Suppressor macrophage treated with lipopolysaccharide for 1 hour (primary cell): ENCODE results near the gene C6orf62.
"Not testable (repeated sequence)": the region's sequence is repeated elsewhere in the genome, so short reads cannot be mapped to it uniquely, and the experiment has no call there.

Experiments
- DNase-seq, 3 donors: peaks; one replicate each; pipeline ENCODE4 v3.0.0-alpha.2; 2020 to 2022

Gene C6orf62

DNA sequence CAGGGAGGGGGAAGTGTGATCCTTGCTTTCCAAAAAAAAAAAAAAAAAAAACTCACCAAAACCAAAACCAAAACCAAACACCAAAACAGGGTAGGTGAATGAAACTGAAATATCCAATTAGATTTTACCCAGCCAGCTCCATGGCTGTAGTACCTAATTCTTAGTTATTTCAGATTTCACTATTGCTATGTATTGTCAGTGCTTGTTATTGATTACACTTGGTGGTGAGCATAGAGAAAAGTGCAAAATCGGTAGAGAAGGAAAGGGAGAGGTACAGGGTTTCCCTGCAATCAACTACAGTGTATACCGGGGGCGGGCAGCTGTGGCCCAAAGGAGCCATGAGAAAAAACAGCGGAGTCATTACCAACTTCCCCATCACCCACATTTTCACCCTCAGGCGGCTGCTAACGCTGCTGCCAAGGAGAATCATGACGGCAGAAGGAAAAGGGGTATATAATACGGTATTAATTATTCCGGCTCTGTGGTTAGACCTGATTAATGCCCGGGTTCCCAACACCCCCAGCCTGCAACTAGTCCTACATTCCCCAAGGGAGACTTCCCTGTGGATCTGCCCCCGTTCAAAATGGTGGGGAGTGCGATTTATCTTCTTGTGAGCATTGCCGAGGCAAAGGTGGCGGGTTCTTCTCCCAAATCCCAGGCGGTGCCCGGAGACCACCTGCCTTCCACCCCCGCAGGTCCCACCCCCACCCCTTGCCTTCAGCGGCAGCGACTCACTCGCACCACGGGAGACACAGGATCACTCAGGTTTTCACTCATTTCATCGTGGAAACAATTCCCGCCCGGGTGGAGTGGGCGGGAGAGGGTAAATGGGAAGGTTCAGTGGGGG lies at the start of gene C6orf62:
Gene C6orf62, minus strand, starts transcription at position 30 of the 847 bp plus-strand sequence. CDS start 486 bp downstream, outside the sequence.
- peak; percentile 85 to 88 (median 87) for DNase-seq

DNA sequence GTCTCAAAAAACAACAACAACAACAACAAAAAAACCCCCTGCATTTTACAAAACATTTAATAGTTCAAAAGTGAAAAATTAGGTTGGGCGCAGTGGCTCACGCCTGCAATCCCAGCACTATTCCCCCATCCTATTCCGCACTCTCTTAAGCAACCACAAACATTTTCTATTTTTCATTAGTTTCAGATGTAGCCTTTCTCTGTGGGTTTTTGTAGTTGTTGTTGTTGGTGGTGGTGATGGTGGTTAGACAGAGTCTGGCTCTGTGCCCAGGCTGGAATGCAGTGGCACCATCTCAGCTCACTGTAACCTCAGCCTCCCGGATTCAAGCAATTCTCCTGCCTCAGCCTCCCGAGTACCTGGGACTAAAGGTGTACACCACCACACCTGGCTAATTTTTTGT lies 49.4 kb upstream of the C6orf62 start:
- no peak for DNase-seq

DNA sequence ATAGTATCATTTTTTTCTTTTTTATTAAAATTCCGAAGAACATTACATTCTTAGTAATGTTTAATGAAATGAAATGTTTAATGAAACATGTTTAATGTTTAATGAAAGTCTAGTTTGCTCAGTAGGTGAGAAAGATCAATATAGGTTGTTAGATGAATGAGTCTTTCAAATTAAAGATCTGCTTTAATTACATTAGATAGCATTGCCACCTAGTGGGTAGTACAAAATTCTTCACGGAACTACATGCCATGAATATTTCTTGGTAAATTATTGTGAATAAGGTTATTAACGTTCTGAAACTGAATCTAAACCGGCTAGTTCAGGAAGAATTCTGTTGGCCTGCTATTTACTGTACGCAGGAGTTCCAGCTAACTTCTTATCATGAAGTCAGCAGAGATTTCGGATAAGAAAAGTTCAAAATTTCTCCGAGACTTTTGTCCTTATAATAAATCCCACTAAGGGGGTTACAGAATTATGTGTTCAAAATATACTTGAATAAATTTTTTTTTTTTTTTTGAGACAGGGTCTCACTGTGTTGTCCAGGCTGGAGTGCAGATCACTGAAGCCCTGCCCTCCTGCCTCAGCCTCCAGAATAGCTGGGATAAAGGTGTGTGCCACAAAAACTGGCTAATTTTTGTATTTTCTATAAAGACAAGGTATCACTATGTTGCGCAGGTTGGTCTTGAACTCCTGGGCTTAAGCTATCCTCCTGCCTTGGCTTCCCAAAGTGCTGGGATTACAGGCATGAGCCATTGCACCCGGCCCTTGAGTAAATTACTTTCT lies 47.9 kb upstream of the C6orf62 start:
- DNase-seq = peak; percentile 56 to 85 (median 84)

DNA sequence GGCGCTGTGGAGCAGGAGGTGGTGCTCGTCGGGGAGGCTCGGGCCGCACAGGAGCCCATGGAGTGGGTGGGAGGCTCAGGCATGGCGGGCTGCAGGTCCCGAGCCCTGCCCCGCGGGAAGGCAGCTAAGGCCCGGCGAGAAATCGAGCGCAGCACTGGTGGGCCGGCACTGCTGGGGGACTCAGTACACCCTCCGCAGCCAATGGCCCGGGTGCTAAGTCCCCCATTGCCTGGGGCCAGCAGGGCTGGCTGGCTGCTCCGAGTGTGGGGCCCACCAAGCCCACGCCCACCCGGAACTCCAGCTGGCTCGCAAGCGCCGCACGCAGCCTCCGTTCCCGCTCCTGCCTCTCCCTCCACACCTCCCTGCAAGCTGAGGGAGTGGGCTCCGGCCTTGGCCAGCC lies 47.0 kb upstream of the C6orf62 start:
- DNase-seq = not testable (repeated sequence)

DNA sequence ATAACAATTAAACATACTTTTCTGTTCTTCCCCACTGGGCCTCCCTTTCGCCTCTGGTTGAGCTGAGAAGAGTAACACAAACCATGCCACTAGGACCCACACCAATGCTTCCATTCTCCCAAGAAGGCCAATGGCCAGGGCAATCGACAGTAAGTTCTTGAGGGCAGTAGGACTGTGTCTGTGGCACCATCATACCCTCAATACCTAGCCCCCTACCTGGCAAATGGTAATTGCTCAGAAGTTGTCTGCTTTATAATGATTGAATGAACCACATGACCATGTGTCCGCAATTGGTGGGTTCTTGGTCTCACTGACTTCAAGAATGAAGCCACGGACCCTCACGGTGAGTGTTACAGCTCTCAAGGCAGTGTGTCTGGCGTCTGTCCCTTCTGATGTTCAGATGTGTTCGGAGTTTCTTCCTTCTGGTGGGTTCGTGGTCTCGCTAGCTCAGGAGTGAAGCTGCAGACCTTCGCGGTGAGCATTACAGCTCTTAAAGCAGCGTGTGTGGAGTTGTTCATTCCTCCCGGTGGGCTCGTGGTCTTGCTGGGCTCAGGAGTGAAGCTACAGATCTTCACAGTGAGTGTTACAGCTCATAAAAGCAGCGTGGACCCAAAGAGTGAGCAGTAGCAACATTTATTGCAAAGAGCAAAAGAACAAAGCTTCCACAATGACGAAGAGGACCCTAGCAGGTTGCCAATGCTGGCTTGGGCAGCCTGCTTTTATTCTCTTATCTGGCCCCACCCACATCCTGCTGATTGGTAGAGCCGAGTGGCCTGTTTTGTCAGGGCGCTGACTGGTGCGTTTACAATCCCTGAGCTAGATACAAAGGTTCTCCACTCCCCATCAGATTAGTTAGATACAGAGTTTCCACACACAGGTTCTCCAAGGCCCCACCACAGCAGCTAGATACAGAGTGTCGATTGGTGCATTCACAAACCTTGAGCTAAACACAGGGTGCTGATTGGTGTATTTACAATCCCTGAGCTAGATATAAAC lies 46.2 kb upstream of the C6orf62 start:
- not testable (repeated sequence) for DNase-seq

DNA sequence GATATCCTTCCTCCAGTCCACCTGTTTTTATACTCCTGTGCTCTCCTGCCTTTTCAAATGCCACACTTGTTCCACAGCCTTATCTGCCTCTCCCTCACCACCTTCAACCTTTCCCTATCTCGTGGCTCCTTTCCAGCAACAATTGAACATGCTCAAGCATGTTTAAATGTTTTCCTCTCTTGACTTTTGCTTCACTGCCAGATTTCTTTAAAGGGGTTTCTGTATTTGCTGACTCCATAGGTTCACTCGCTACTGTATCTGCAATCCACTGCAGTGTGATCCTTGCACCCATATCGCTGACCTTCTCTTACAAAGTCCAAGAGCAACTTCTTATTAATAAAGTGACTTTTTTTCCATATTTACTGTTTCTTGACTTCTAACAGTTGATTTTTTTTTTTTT lies 44.6 kb upstream of the C6orf62 start:
- no peak for DNase-seq

DNA sequence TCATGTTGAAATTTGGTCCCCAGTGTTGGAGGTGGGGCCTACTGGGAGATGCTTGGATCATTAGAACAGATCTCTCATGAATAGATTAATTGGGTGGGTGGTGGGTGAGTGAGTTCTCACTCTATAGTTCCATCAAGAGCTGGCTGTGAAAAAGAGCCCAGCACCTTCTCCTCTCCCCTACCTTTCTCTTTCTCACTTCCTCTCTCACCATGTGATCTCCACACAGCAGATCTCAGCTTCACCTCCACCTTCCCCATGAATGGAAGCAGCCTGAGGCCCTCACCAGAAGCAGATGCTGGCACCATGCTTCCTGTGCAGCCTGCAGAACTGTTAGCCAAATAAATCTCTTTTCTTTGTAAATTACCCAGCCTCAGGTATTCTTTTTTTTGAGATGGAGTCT lies 42.9 kb upstream of the C6orf62 start:
- DNase-seq = no peak

DNA sequence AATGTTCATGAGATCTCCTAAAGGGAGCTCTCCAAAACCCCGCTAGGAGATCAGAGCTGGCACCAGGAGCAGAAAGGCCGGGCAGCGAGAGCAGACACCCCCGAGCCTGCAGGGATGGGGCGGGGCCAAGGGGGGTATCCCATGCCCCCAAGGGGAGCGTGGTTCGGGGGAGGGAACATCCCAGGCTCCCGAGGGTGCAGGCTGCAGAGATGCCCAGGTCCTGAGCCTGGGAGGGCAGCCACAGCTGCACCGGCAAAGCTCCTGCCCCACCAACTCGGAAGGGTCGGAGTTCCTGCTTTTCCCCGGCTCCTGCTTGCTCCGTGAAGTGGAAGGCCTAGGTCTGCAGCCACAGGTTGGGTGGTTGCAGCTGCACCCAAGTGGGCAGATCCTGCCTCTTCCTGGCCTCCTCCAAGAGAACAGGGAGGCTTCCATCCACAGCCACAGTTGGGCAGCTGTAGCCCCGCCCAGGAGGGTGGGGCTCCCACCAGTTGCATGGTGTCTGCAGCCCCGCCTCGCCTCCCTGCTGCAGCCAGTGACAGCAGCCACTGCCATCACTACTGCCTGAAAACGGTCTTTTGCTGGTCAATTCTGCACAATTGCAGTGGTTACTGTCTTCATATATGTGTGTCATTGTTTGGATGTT lies 42.4 kb upstream of the C6orf62 start:
- DNase-seq = peak in 1 of 3 donors; percentile 18

DNA sequence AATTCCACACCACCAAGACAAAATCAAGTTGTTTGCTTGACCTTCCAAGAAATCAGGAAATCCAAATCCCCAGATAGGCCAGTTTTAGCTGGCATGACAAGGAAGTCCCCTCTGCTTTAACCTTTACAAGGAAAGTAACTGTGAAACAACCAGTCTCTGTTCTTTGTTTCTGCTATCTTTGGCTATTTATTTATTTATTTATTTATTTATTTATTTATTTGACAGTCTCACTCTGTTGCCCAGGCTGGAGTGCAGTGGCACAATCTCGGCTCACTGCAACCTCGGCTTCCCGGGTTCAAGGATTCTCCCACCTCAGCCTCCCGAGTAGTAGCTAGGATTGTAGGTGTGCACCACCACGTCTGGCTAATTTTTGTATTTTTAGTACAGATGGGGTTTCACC lies 41.3 kb upstream of the C6orf62 start:
- DNase-seq = no peak

DNA sequence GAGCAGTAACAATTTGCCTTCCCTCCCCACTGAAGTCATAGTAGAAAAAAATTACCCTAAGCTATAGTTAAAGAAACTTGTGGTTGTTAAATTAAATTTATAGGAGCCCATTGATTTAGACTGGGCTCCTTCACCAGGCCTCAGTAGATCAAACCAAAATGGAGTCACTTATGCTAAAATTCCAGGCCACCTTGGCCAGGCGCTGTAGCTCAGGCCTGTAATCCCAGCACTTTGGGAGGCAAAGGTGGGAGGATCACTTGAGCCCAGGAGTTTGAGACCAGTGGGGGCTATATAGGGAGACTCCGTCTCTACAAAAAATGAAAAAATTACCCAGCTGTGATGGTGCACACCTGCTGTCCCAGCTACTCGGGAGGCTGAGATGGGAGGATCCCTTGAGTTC lies 40.8 kb upstream of the C6orf62 start:
- no peak for DNase-seq

DNA sequence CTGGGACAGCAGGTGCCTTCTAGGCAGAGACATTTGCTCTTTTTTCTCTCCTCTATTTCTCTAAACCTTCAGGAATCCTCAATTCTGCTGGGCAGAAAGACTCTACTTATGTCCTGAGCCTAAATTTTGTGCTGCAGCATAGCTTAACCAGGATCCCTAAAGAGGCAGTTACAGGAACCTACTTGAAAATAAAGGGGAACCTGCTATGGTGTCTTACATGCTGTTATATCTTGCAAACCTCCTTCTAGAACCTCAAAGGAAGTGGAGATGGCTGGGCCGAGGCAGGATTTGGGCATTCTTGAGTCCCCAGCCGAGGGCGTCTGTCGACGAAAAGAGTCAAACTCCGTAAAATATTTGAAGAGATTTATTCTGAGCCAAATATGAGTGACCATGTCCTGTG lies 38.7 kb upstream of the C6orf62 start:
- peak; percentile 28 to 46 (median 44) for DNase-seq

DNA sequence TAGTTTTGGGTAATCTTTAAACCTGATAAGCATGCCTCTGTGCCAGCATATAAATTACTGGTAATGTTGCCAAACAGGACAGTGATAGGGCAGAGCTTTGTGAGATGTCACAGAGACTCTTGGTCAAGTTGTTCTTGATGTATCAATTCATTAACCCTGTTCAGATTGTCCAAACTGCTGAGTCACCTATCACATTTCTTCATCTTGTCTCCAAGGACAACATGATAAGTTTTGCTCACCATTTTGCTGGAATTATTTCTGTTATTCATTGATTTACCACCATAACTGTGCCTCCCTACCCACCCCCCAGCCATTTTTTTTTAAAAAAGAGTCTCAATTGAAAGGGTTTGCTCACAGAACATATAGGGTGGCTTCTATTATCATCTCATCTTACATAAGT lies 36.3 kb upstream of the C6orf62 start:
- DNase-seq = no peak

DNA sequence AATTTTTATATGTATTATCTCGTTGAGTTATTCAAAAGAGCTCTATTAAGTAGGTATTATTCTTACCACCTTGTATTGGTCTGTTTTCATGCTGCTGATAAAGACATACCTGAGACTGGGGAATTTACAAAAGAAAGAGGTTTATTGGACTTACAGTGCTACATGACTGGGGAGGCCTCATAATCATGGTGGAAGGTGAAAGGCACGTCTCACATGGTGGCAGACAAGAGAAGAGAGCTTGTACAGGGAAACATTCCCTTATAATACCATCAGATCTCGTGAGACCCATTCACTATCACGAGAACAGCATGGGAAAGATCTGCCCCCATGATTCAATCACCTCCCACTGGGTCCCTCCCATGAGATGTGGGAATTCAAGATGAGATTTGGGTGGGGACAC lies 35.4 kb upstream of the C6orf62 start:
- DNase-seq = not testable (repeated sequence)

DNA sequence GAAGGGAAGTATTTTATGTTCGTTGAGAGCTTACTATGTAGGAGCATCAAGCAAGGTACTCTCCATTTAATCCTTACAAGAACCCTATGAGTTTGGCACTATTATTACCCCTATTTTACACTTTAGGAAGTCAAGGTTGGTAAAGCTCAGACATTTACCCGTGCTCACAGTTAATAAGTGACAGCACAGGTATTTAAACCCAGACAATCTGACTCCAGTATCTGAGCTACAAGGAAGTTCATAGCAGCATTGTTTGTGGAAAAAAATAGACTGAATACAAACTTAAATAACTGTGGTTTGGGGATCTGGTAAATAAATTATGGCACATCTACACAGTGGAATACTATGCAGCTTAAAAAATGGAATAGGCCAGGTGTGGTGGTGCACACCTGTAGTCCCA lies 34.6 kb upstream of the C6orf62 start:
- no peak for DNase-seq

DNA sequence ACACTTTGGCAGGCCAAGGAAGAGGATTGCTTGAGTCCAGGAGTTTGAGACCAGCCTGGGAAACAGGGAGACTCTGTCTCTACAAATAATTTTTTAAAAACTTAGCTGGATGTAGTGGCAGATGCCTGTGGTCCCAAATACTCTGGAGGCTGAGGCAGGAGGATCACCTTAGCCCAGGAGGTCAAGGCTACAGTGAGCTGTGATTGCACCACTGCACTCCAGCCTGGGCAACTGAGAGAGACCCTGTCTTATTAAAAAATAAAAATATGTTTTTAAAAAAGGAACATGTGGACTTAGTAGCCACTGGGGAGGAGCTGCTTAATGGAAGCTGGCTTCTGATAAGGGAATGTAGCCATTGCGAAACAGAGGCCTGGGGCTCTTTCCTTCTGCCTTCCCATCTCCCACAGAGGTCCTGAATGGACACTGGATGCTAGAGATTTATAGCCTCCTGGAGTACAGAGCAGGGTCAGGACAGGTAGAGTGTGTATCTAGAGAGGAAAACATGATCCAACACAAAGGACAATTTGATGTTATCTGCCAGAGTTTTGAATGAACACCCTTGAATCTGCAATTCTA lies 34.1 kb upstream of the C6orf62 start:
- DNase-seq = no peak

DNA sequence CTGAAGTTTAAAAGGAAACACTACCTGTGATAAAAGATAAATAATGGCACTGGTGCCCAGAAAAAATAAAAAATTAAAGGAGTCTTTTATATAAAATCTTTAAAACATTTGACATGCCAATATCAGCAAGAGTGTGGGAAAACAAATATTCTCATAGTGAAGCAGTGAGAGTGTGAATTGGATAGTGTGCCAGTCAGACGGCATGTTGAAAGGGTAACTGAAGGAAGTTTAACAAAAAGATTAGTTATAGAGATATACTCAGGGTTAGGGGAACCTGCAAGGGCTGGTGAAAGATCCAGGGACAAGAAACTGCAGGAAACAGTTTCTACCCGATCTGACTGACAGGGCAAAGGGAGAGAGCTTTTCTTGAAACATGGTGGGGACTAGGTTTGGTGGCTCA lies 33.5 kb upstream of the C6orf62 start:
- no peak for DNase-seq

DNA sequence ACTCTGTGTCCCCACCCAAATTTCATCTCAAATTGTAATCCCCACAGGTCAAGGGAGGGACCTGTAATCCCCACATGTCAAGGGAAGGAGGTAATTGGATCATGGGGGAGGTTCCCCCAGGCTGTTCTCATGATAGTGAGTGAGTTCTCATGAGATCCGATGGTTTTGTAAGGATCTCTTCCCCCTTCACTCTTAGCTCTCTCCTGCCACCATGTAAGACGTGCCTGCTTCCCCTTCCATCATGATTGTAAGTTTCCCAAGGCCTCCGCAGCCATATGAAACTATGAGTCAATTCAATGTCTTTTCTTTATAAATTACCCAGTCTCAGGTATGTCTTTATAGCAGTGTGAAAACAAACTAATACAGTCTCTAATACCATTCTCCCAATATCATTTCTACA lies 31.9 kb upstream of the C6orf62 start:
- DNase-seq = not testable (repeated sequence)

DNA sequence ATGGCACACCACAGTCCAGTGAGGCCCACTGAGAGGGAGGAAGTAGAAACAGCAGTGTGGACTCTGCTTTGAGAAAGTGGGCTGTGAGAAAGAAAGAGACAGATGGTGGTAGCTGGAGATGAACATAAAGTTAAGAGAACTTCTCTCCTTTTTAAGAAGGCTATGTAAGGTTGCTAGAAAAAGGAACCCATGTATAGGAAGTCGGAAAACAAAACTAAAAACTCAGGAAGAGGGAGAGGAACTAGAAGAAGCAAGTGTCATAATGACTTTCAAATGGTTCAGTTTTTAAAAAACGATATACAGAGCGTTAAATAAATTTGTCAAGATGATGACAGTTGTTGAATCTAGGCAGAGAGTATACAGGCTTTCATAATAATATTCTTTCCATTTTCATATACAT lies 30.3 kb upstream of the C6orf62 start:
- DNase-seq = peak; percentile 44 to 76 (median 72)

DNA sequence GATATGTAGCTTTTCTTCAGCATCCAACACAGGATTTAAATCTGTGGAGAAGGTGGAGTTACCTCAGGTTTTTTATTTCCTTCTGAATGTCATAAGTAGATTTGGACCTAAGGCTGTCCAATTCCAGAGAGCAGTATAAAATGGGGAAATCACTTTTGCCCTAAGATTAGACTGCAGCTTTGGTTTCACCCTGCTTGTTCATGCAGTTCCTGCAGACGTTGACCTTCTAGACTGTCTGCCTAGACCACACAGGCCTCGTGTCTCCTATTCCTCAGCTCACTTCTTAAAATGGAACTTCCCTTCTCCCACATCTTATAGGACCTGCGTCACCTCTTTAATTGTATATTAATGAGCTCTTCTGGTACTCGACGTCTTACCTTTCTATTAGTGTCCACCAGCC lies 26.0 kb upstream of the C6orf62 start:
- peak; percentile 77 to 86 (median 77) for DNase-seq

DNA sequence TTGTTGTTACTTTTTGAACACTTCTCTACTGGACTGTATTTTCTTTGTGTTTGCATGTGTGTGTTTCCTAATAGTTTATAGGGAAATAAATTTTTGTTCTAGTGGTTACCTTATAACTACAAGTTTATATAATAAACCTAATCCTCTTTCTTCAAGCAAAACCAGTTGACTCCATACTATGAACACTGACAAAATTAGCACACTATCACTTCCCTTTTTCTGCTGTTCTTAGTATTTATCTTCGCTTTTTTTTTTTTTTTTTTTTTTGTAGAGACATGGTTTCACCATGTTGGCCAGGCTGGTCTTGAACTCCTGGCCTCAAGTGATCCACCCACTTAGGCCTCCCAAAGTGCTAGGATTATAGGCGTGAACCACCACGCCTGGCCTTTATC lies 25.0 kb upstream of the C6orf62 start:
- peak; percentile 21 to 65 (median 61) for DNase-seq

DNA sequence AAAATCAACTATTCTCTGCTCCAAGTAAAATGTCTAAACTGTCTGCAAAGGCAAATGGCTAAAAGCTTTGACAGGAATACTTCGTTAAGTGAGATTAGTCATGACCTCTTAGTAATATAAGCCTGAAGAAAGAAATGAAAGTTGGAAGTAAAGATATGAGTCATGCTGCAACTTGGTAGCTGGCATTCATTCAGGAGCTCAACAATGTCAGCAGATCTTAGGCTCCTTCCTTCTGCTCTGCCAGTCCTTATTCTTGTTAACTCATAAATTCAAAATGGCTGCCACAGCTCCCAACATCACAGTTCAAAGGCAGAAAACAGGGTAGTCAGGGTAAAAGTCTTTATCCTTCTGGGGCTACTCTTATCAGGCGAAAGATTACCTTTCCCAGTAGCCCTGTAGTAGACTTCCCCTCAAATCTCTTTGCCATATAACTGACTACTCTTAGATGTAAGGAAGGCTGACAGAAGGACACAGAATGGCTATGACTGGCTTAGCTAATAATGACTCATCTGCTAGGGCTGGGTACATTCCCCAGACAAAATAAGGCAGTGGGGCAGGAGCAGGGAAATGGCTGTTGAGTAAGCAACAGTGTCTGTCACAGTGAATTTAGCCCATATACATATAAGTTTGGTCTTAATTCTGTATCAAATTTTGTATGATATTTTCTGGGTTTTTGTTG lies 24.4 kb upstream of the C6orf62 start:
- DNase-seq = peak; percentile 86 to 96 (median 94)
